ENCODE data around the gene SERPINH1. TPM values are rescaled to one million over a fixed set of nuclear protein-coding genes. Genes with fewer than 3 reads are reported as not detected.

SERPINH1 gene
- total and polyA plus RNA-seq, 12 donors, result 93.6 to 529 (median 167) TPM

GRCh38 chr11:75595429-75595828, 33.4 kb downstream of the SERPINH1 start:
- intact Hi-C loops (cut with DNase I), result loop anchor here in 1 of 2 donors (10.0 kb wide), 1 partner anchor 69 kb away; the partner anchor contains the start of gene MAP6
- DNase-seq, result no peak
- Histone ChIP-seq H3K9me3 (replicated peaks in 1 of 3) (no peaks in the 10 kb centered on the region), H3K27me3 (no peaks in the 10 kb centered on the region), H3K4me3 (no peak overlapping the region), H3K36me3 (replicated peaks in 1 of 2) (no peaks in the 10 kb centered on the region), H3K27ac (no peak overlapping the region), H3K4me1 (replicated peaks in 1 of 2) (peaks cover 0 to 6% of the 10 kb centered on the region in 2 donors)
- TF ChIP-seq POLR2A (IDR thresholded peaks at IDR 0.05), result no peak
- WGBS, 4 donors, result 78 to 93% (median 83%) methylated on average over 2 of the region's 2 CpGs

- no peaks in the 10 kb centered on the region for H3K9me3 ChIP-seq (replicated peaks in 1 of 3)
- H3K4me1 ChIP-seq (replicated peaks in 1 of 2), result peaks cover 0 to 6% of the 10 kb centered on the region in 2 donors
- no peaks in the 10 kb centered on the region for H3K36me3 ChIP-seq (replicated peaks in 1 of 2)
- no peak overlapping the region for H3K27ac ChIP-seq
- no peak overlapping the region for H3K4me3 ChIP-seq
- 71 to 87% (median 80%) methylated on average over 4 of the region's 4 CpGs for WGBS, 4 donors
- no peaks in the 10 kb centered on the region for H3K27me3 ChIP-seq
- no peak for DNase-seq
- TF ChIP-seq CTCF (IDR thresholded peaks at IDR 0.05), result no peak
- TF ChIP-seq POLR2A (IDR thresholded peaks at IDR 0.05), result no peak
- intact Hi-C loops (cut with DNase I), result loop anchor here in 1 of 2 donors (10.0 kb wide), 1 partner anchor 68 kb away; the partner anchor contains the start of gene MAP6
Observed at GRCh38 chr11:75596914-75597313, 34.9 kb downstream of the SERPINH1 start.

GRCh38 chr11:75597636-75598035, 35.6 kb downstream of the SERPINH1 start:
- Histone ChIP-seq H3K9me3 (replicated peaks in 1 of 3) (no peaks in the 10 kb centered on the region), H3K27ac (no peak overlapping the region), H3K36me3 (replicated peaks in 1 of 2) (no peaks in the 10 kb centered on the region), H3K4me3 (no peak overlapping the region), H3K4me1 (replicated peaks in 1 of 2) (peaks cover 0 to 6% of the 10 kb centered on the region in 2 donors), H3K27me3 (no peaks in the 10 kb centered on the region)
- no peak for TF ChIP-seq POLR2A (IDR thresholded peaks at IDR 0.05)
- peak in 5 of 6 experiments; percentile 24 to 48 (median 39) for TF ChIP-seq CTCF (IDR thresholded peaks at IDR 0.05)
- intact Hi-C loops (cut with DNase I), result loop anchor here in 1 of 2 donors (10.0 kb wide), 1 partner anchor 67 kb away; the partner anchor contains the start of gene MAP6
- peak in 1 of 7 donors; percentile 30 for DNase-seq
- 66 to 72% (median 70%) methylated on average over 4 of the region's 4 CpGs for WGBS, 4 donors

GRCh38 chr11:75598264-75598663, 36.2 kb downstream of the SERPINH1 start:
- peaks cover 0 to under 1% of the 10 kb centered on the region in 2 donors for H3K4me1 ChIP-seq (replicated peaks in 1 of 2)
- H3K9me3 ChIP-seq (replicated peaks in 1 of 3), result no peaks in the 10 kb centered on the region
- DNase-seq, result no peak
- no peak overlapping the region for H3K27ac ChIP-seq
- no peaks in the 10 kb centered on the region for H3K27me3 ChIP-seq
- TF ChIP-seq CTCF (IDR thresholded peaks at IDR 0.05), result no peak
- TF ChIP-seq POLR2A (IDR thresholded peaks at IDR 0.05), result no peak
- intact Hi-C loops (cut with DNase I), result loop anchor here in 1 of 2 donors (10.0 kb wide), 1 partner anchor 67 kb away; the partner anchor contains the start of gene MAP6
- H3K4me3 ChIP-seq, result no peak overlapping the region
- H3K36me3 ChIP-seq (replicated peaks in 1 of 2), result no peaks in the 10 kb centered on the region

DNA sequence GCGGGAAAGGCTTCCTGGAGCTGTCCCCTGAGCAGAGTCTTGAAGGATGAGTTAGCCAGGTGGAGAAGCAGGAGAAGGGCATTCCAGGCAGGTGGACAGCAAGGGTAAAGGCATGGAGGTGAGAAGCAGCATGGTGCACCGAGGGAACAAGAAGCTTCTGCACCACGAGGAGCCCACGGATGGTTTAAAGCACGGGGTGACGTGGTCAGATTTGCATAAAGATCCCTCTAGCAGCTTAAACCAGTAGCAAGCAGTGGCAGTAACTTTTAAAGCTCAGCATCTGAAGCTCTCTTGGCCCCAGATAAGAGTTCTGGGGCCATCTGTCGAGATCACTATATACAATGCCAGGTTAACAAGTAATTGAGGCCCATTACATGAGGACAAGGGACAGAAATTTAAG, 36.8 kb downstream of the SERPINH1 start:
- no peak for TF ChIP-seq POLR2A (IDR thresholded peaks at IDR 0.05)
- no peak for TF ChIP-seq CTCF (IDR thresholded peaks at IDR 0.05)
- Histone ChIP-seq H3K4me3 (no peak overlapping the region), H3K27me3 (no peaks in the 10 kb centered on the region), H3K27ac (no peak overlapping the region), H3K9me3 (replicated peaks in 1 of 3) (no peaks in the 10 kb centered on the region), H3K36me3 (replicated peaks in 1 of 2) (no peaks in the 10 kb centered on the region), H3K4me1 (replicated peaks in 1 of 2) (peaks cover 0 to 5% of the 10 kb centered on the region in 2 donors)
- WGBS, 4 donors, result 91 to 96% (median 93%) methylated on average over 7 of the region's 7 CpGs
- intact Hi-C loops (cut with DNase I), result loop anchor here in 1 of 2 donors (10.0 kb wide), 1 partner anchor 66 kb away; the partner anchor contains the start of gene MAP6
- no peak for DNase-seq
